ENCODE data around the gene GABRB1.
A peak's percentile ranks its signal among the peaks of the same experiment; 100 is the strongest.

GABRB1 gene

DNA sequence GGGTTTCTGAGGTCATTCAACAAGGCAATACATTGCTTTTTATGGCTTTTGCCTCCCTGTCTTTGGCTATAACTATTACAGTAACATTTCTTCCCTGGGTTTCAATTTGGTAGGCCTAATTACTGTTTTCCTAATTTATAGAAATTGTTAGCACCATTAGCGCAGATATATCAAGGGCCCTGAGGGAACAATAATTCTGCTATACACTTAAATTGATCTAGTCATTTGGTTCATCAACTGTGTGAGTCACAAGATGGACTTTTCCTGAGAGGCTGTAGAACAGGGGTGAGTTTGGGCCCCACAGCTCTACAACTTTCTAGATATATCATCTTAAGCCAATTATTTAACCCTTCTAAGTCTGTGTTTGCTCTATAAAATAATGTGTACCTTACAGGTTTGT, 324.2 kb downstream of the GABRB1 start:
- TF ChIP-seq, protein P1, sequence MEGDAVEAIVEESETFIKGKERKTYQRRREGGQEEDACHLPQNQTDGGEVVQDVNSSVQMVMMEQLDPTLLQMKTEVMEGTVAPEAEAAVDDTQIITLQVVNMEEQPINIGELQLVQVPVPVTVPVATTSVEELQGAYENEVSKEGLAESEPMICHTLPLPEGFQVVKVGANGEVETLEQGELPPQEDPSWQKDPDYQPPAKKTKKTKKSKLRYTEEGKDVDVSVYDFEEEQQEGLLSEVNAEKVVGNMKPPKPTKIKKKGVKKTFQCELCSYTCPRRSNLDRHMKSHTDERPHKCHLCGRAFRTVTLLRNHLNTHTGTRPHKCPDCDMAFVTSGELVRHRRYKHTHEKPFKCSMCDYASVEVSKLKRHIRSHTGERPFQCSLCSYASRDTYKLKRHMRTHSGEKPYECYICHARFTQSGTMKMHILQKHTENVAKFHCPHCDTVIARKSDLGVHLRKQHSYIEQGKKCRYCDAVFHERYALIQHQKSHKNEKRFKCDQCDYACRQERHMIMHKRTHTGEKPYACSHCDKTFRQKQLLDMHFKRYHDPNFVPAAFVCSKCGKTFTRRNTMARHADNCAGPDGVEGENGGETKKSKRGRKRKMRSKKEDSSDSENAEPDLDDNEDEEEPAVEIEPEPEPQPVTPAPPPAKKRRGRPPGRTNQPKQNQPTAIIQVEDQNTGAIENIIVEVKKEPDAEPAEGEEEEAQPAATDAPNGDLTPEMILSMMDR (IDR thresholded peaks at IDR 0.05; ENCODE audit: low read depth, low read length), result no peak
- Histone ChIP-seq H3K27me3 (no peaks in the 10 kb centered on the region), H3K4me1 (peaks cover 2% of the 10 kb centered on the region; the same call in 1 of the 2 replicates), H3K4me3 (ENCODE audit: low read depth, low read length) (no peak overlapping the region), H3K36me3 (no peaks in the 10 kb centered on the region), H3K9me3 (no peaks in the 10 kb centered on the region)
- no peak for DNase-seq

DNA sequence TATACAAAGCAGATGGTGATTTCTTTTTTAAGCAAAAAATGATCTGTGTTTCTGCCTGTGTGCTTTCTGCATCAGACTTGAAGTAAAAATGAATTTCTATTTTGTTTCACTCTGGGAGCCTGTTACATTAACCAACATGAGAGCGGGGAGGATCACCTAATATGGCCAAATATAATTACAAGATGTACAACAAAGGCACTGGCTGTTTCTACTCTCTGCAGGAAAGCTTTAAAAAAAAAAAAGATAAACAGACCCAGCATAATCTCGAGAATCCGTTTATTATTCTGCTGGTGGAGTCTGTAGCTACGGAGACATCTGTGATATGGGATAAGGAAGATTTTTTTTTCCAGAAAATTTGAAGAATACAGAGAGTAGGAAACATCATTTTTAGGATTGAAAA, 328.5 kb downstream of the GABRB1 start:
- TF ChIP-seq, protein P1 (IDR thresholded peaks at IDR 0.05; ENCODE audit: low read depth, low read length), result no peak
- Histone ChIP-seq H3K27me3 (no peaks in the 10 kb centered on the region), H3K4me3 (ENCODE audit: low read depth, low read length) (no peak overlapping the region), H3K9me3 (no peaks in the 10 kb centered on the region), H3K36me3 (no peaks in the 10 kb centered on the region), H3K4me1 (peaks cover 10% of the 10 kb centered on the region)
- DNase-seq, result no peak

DNA sequence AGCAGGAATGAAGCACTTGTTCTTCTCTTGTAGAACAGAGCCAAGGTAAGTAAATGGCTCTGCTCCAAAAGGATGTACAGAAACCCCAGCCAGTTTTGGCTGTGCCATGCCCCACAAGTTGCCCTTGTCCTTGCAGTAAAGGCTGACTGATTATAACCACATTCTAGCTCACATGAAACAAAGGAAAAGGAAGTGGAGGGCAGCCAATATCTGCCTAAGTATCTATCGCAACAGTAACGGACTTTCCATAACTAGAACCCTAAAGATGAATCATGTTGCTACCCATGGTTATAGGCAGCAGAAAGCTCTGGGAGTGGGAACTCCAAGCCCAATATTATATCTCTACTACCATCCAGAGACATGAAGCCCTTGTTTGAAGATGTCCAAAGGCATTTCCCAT, 336.4 kb downstream of the GABRB1 start:
- H3K4me1 ChIP-seq, result peaks cover 11% of the 10 kb centered on the region
- H3K27me3 ChIP-seq, result no peaks in the 10 kb centered on the region
- H3K4me3 ChIP-seq (ENCODE audit: low read depth, low read length), result no peak overlapping the region
- no peaks in the 10 kb centered on the region for H3K9me3 ChIP-seq
- no peaks in the 10 kb centered on the region for H3K36me3 ChIP-seq
- DNase-seq, result no peak
- TF ChIP-seq, protein P1 (IDR thresholded peaks at IDR 0.05; ENCODE audit: low read depth, low read length), result no peak

DNA sequence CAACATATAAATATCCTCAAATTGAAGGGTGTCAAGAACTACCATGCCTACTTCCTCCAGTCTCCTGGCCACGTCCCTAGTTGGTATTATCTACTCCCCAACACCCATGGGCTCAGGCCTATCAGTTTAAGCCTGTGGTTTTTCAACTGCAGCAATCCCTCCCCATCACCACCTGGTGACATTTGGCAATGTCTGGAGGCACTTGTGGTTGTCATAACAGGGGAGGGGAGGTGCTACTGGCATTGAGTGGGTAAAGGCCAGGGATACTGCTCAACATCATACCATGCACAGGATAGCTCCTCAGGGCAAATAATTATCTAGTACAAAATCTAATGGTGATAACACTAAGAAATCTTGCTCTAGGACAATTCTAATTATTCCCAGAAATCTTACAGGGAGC, 336.8 kb downstream of the GABRB1 start:
- H3K36me3 ChIP-seq, result no peaks in the 10 kb centered on the region
- peaks cover 14% of the 10 kb centered on the region for H3K4me1 ChIP-seq
- no peaks in the 10 kb centered on the region for H3K9me3 ChIP-seq
- no peak for DNase-seq
- no peaks in the 10 kb centered on the region for H3K27me3 ChIP-seq
- H3K4me3 ChIP-seq (ENCODE audit: low read depth, low read length), result no peak overlapping the region
- TF ChIP-seq, protein P1 (IDR thresholded peaks at IDR 0.05; ENCODE audit: low read depth, low read length), result no peak

DNA sequence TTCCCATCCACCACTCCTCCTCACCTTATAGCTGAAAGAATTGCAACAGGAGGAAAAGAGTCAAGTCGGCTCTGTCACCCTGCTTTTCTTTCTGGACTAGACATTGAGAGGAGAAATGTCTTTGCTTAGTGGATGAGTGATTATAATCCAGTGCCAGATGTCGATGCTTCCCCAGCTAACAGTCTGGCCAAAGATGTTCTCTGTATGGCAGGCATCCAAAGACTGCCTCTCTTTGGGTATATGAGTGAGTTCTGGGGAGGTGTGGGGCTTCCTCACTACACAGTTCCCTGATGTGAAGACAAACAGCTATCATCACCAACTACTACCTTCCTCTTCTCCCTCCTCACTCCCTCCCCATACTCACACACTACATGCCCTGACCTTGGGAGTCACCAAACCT, 341.2 kb downstream of the GABRB1 start:
- TF ChIP-seq, protein P1 (IDR thresholded peaks at IDR 0.05; ENCODE audit: low read depth, low read length), result no peak
- Histone ChIP-seq H3K4me1 (peaks cover 5% of the 10 kb centered on the region; the same call in 1 of the 2 replicates), H3K27me3 (no peaks in the 10 kb centered on the region), H3K4me3 (ENCODE audit: low read depth, low read length) (no peak overlapping the region), H3K36me3 (no peaks in the 10 kb centered on the region), H3K9me3 (no peaks in the 10 kb centered on the region)
- DNase-seq, result peak; percentile 24

DNA sequence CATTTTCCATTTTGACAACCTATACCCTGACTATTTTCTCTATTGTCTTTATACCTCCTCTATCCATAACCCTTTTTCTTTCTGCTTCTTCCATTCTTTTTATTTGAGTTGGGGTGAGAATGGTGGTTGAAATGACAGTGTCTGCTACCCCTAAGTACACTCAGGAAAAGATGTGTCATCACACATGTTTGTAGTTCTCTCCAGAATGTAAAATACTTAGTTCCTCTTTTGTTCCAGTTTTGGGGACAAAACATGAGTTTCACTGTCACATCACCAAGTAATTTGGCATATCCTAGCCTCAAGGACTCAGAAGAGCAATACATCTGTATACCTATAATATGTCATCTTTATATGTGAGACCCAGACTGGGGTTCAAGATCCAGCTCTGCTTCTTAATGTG, 341.8 kb downstream of the GABRB1 start:
- Histone ChIP-seq H3K4me3 (ENCODE audit: low read depth, low read length) (no peak overlapping the region), H3K9me3 (no peaks in the 10 kb centered on the region), H3K36me3 (no peaks in the 10 kb centered on the region), H3K27me3 (no peaks in the 10 kb centered on the region), H3K4me1 (peaks cover 5% of the 10 kb centered on the region; the same call in 1 of the 2 replicates)
- no peak for DNase-seq
- TF ChIP-seq, protein P1 (IDR thresholded peaks at IDR 0.05; ENCODE audit: low read depth, low read length), result no peak

All from BE2C (cell line).